ENCODE data around the gene DNM3. TPM values are rescaled to one million over a fixed set of nuclear protein-coding genes. Genes with fewer than 3 reads are reported as not detected.

DNM3 gene
- total and polyA plus RNA-seq, 9 of the 15 experiments (the other 6 are each of a cell fraction or from before 2014, with no cell fraction given) = 0.08 to 0.36 (median 0.22) TPM; not detected in 1

- TF ChIP-seq ZBTB49 (CRISPR knock-in tag; IDR thresholded peaks at IDR 0.05; ENCODE audit: borderline replicate concordance) = no peak
- no peak for TF ChIP-seq POLR2AphosphoS2 (IDR thresholded peaks at IDR 0.05; ENCODE audit: low read length)
- TF ChIP-seq TFE3 (CRISPR knock-in tag; IDR thresholded peaks at IDR 0.05) = no peak
- no peak for TF ChIP-seq HNRNPUL1 (IDR thresholded peaks at IDR 0.05; ENCODE audit: low read length)
- no peak for TF ChIP-seq POLR2AphosphoS5 (IDR thresholded peaks at IDR 0.05; ENCODE audit: control insufficient read depth, insufficient read depth, low read depth, low read length)
- TF ChIP-seq PCBP2 (IDR thresholded peaks at IDR 0.05; ENCODE audit: low read depth, low read length, poor library complexity, severe bottlenecking) = no peak
These were observed 37.8 kb upstream of the DNM3 start (continued) for GRCh38 chr1:171803461-171804022.
